ENCODE data around the gene PTCH1. TPM values are rescaled to one million over a fixed set of nuclear protein-coding genes. Genes with fewer than 3 reads are reported as not detected.

PTCH1 gene
- total and polyA plus RNA-seq, 10 of the 15 experiments (the other 5 are each of a cell fraction or from before 2014, with no cell fraction given): 0.16 to 6.1 (median 2.6) TPM

GRCh38 chr9:95479330-95479729 lies 37.4 kb downstream of the PTCH1 start (continued):
- no peak for TF ChIP-seq NKRF (conservative IDR thresholded peaks at IDR 0.05)
- no peak for TF ChIP-seq SMAD5 (IDR thresholded peaks at IDR 0.05; ENCODE audit: low read depth)
- TF ChIP-seq LARP7 (IDR thresholded peaks at IDR 0.05): no peak
- TF ChIP-seq, protein P1, sequence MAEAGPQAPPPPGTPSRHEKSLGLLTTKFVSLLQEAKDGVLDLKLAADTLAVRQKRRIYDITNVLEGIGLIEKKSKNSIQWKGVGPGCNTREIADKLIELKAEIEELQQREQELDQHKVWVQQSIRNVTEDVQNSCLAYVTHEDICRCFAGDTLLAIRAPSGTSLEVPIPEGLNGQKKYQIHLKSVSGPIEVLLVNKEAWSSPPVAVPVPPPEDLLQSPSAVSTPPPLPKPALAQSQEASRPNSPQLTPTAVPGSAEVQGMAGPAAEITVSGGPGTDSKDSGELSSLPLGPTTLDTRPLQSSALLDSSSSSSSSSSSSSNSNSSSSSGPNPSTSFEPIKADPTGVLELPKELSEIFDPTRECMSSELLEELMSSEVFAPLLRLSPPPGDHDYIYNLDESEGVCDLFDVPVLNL (IDR thresholded peaks at IDR 0.05; ENCODE audit: low read depth, low read length): no peak
- no peak for TF ChIP-seq BRCA1 (IDR thresholded peaks at IDR 0.05; ENCODE audit: low read depth, low read length)
- TF ChIP-seq ETV6 (conservative IDR thresholded peaks at IDR 0.05 in 1 of 2, IDR thresholded peaks at IDR 0.05 in 1 of 2; ENCODE audit: borderline replicate concordance in 1 of 2, low read depth in 1 of 2): no peak
- no peak for TF ChIP-seq SMARCA5 (IDR thresholded peaks at IDR 0.05)
- TF ChIP-seq HDGF (IDR thresholded peaks at IDR 0.05): no peak
- no peak for TF ChIP-seq MAX (IDR thresholded peaks at IDR 0.05; ENCODE audit: low read depth, low read length)

DNA sequence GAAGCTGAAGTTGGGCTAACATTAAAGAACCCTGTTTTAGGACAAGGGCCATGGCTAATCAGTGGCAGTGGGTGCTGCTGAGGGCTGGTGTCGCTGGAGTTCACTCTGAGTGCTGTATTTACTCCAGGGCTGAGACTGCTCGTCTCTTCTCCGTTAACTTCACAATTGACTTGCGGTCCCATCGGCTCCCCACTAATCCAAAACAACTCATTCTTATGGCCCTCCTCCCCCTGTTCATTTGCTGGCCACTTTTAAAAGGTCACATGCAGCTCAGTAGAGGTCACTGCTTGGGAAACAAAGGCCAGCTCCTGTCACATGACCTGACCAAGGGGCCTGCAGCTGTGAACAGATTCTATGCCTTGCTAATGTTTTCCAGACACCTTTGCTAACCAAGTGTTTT lies 38.4 kb downstream of the PTCH1 start:
- Histone ChIP-seq H4K20me1 (ENCODE audit: control insufficient read depth, insufficient read depth) (no peaks in the 10 kb centered on the region), H3K4me1 (ENCODE audit: control insufficient read depth, insufficient read depth, low read length) (no peaks in the 10 kb centered on the region; the same call in 1 of the 2 replicates), H3K9me3 (replicated peaks; ENCODE audit: control insufficient read depth, insufficient read depth, low read length) (no peaks in the 10 kb centered on the region), H3K4me2 (ENCODE audit: control insufficient read depth, insufficient read depth) (no peak overlapping the region), H3K36me3 (ENCODE audit: control insufficient read depth in 2 of 2, insufficient read depth in 2 of 2, low read length in 1 of 2) (peaks cover 4 to 24% of the 10 kb centered on the region in 2 experiments; a peak in 3 of 4 replicates), H3K27me3 (replicated peaks in 1 of 2; ENCODE audit: control insufficient read depth in 2 of 2, insufficient read depth in 2 of 2, low read length in 1 of 2) (no peaks in the 10 kb centered on the region), H3K4me3 (no peak overlapping the region), H2AFZ (ENCODE audit: control insufficient read depth, low read depth, low read length) (no peak overlapping the region), H3K27ac (ENCODE audit: control insufficient read depth, insufficient read depth) (no peak overlapping the region), H3K79me2 (ENCODE audit: control insufficient read depth, insufficient read depth, low read length) (no peaks in the 10 kb centered on the region), H3K9ac (ENCODE audit: control insufficient read depth, insufficient read depth, low read length) (no peak overlapping the region)
- POLR2A ChIA-PET: interaction anchor here (0.5 to 1.2 kb wide), 2 partner anchors 16 to 23 kb away, joined by 3 read pairs; no protein-coding TSS in a partner anchor
- RAD21 ChIA-PET (ENCODE audit: unreplicated experiment): no interaction called here
- intact Hi-C loops (cut with micrococcal nuclease; ENCODE audit: unreplicated experiment) (no loop called here), in situ Hi-C loops (cut with MboI) (no loop called here)
- no peak for ATAC-seq
- FAIRE-seq: no peak
- CTCF ChIA-PET: no interaction called here
- no TSS peak for BruUV-seq (replicated peaks)
- 96% methylated on average over 5 of the region's 5 CpGs for WGBS (ENCODE audit: insufficient coverage, insufficient replicate concordance, low lambda C conversion rate, missing lambda C conversion rate)
- no peak for DNase-seq (ENCODE audit: low read depth, low spot score)
- SMC1A ChIA-PET (ENCODE audit: uncharacterized antibody, unreplicated experiment): no interaction called here
- no peak for TF ChIP-seq SKIL (IDR thresholded peaks at IDR 0.05; ENCODE audit: low read depth, poor library complexity, severe bottlenecking)

Measured in GM12878 (cell line).